ENCODE results near the gene FLT3. TPM values are rescaled to one million over a fixed set of nuclear protein-coding genes. Genes with fewer than 3 reads are reported as not detected.

The FLT3 gene
- polyA plus RNA-seq, 3 donors: 2.1 to 5.3 (median 3.7) TPM

GRCh38 chr13:28031896-28032288, 68.5 kb downstream of the FLT3 start:
- DNase-seq: peak; percentile 44 to 76 (median 63)
- peak overlapping the region; percentile 75 to 83 for H3K4me3 Mint-ChIP-seq
- Histone ChIP-seq H3K9ac (ENCODE audit: insufficient read depth, low read length, poor library complexity, severe bottlenecking) (peak overlapping the region; percentile 31), H3K9me3 (replicated peaks in 1 of 2; ENCODE audit: control insufficient read depth in 1 of 2, insufficient read depth in 1 of 2, low read length in 2 of 2) (no peaks in the 10 kb centered on the region), H3K36me3 (replicated peaks in 1 of 2; ENCODE audit: control insufficient read depth in 1 of 2, insufficient read depth in 2 of 2, low read length in 2 of 2) (peaks cover 6 to 18% of the 10 kb centered on the region in 2 donors), H3K4me3 (replicated peaks in 1 of 3; ENCODE audit: low read depth in 2 of 3, low read length in 3 of 3) (peak overlapping the region in 1 of 3 experiments; percentile 57), H3K27ac (ENCODE audit: low read depth in 1 of 2, low read length in 2 of 2) (peak overlapping the region; percentile 70 to 83), H3K27me3 (ENCODE audit: control insufficient read depth in 2 of 2, insufficient read depth in 2 of 2, low read length in 2 of 2) (no peaks in the 10 kb centered on the region), H3K79me2 (ENCODE audit: insufficient read depth, low read length) (no peaks in the 10 kb centered on the region), H3K4me1 (ENCODE audit: control insufficient read depth in 1 of 2, insufficient read depth in 2 of 2, low read length in 2 of 2) (peaks cover 37 to 48% of the 10 kb centered on the region in 2 donors), H3K4me2 (replicated peaks; ENCODE audit: extremely low read depth, low read length, poor library complexity, severe bottlenecking) (peak overlapping the region; percentile 61), H2AFZ (ENCODE audit: insufficient read depth, low read depth, low read length, poor library complexity, severe bottlenecking) (peak overlapping the region; percentile 75), H4K20me1 (ENCODE audit: insufficient read depth, low read length) (no peaks in the 10 kb centered on the region)
- intact Hi-C loops (cut with micrococcal nuclease): loop anchor here in 1 of 2 donors (10.0 kb wide), 1 partner anchor 103 kb away; the partner anchor contains the start of gene PAN3
- WGBS (ENCODE audit: insufficient coverage): 0% methylated on average over 1 of the region's 5 CpGs
- H3K27ac Mint-ChIP-seq: peak overlapping the region; percentile 86 to 95 (median 91)
- no peaks in the 10 kb centered on the region for H3K9me3 Mint-ChIP-seq
- H3K36me3 Mint-ChIP-seq: peaks cover 14 to 33% of the 10 kb centered on the region in 2 donors
- TF ChIP-seq CTCF (IDR thresholded peaks at IDR 0.05): no peak
- peaks cover 39% of the 10 kb centered on the region for H3K4me1 Mint-ChIP-seq
- peaks cover 0 to 2% (median 0%) of the 10 kb centered on the region in 3 donors for H3K27me3 Mint-ChIP-seq (ENCODE audit: low read depth in 3 of 3)

- 9% methylated on average over 9 of the region's 10 CpGs for WGBS (ENCODE audit: insufficient coverage)
- H3K27ac Mint-ChIP-seq: peak overlapping the region; percentile 86 to 95 (median 91)
- Histone ChIP-seq H3K9me3 (replicated peaks in 1 of 2; ENCODE audit: control insufficient read depth in 1 of 2, insufficient read depth in 1 of 2, low read length in 2 of 2) (no peaks in the 10 kb centered on the region), H3K27ac (ENCODE audit: low read depth in 1 of 2, low read length in 2 of 2) (peak overlapping the region; percentile 70 to 83), H3K36me3 (replicated peaks in 1 of 2; ENCODE audit: control insufficient read depth in 1 of 2, insufficient read depth in 2 of 2, low read length in 2 of 2) (peaks cover 6 to 23% of the 10 kb centered on the region in 2 donors), H3K27me3 (ENCODE audit: control insufficient read depth in 2 of 2, insufficient read depth in 2 of 2, low read length in 2 of 2) (no peaks in the 10 kb centered on the region), H3K4me3 (replicated peaks in 1 of 3; ENCODE audit: low read depth in 2 of 3, low read length in 3 of 3) (peak overlapping the region in 1 of 3 experiments; percentile 57), H3K79me2 (ENCODE audit: insufficient read depth, low read length) (no peaks in the 10 kb centered on the region), H3K4me2 (replicated peaks; ENCODE audit: extremely low read depth, low read length, poor library complexity, severe bottlenecking) (peak overlapping the region; percentile 61), H3K4me1 (ENCODE audit: control insufficient read depth in 1 of 2, insufficient read depth in 2 of 2, low read length in 2 of 2) (peaks cover 37 to 48% of the 10 kb centered on the region in 2 donors), H2AFZ (ENCODE audit: insufficient read depth, low read depth, low read length, poor library complexity, severe bottlenecking) (peak overlapping the region; percentile 75), H3K9ac (ENCODE audit: insufficient read depth, low read length, poor library complexity, severe bottlenecking) (peak overlapping the region; percentile 31), H4K20me1 (ENCODE audit: insufficient read depth, low read length) (no peaks in the 10 kb centered on the region)
- peaks cover 0 to 2% (median 0%) of the 10 kb centered on the region in 3 donors for H3K27me3 Mint-ChIP-seq (ENCODE audit: low read depth in 3 of 3)
- TF ChIP-seq CTCF (IDR thresholded peaks at IDR 0.05): no peak
- H3K36me3 Mint-ChIP-seq: peaks cover 18 to 37% of the 10 kb centered on the region in 2 donors
- intact Hi-C loops (cut with micrococcal nuclease): loop anchor here in 1 of 2 donors (10.0 kb wide), 1 partner anchor 103 kb away; the partner anchor contains the start of gene PAN3
- H3K9me3 Mint-ChIP-seq: no peaks in the 10 kb centered on the region
- DNase-seq: peak; percentile 70 to 83 (median 73)
- H3K4me1 Mint-ChIP-seq: peaks cover 39% of the 10 kb centered on the region
- peak overlapping the region; percentile 75 to 83 for H3K4me3 Mint-ChIP-seq
These were observed 69.0 kb downstream of the FLT3 start for GRCh38 chr13:28031220-28031895.
